OCI-LY1 (cell line): Measurements from ENCODE around the gene EMC8.

ENCODE experiments used
- H2AFZ ChIP-seq: fragments of 200-600 bp; sonication (generic), shearing (Covaris generic); 2 replicates; pipeline ENCODE4 v1.6.0; 2014; ENCODE audit warnings: antibody characterized with exemption, mild to moderate bottlenecking, low read length
- H3F3A ChIP-seq: fragments of 200-600 bp; sonication (generic), shearing (Covaris generic); 2 replicates; pipeline ENCODE4 v1.6.0; 2014; ENCODE audit warnings: mild to moderate bottlenecking, antibody characterized with exemption, low read length, moderate library complexity; ENCODE audit not compliant: insufficient read depth
- H3K27ac ChIP-seq: fragments of 200-600 bp; sonication (generic); 2 replicates; pipeline ENCODE4 v1.5.1; 2014; ENCODE audit warnings: low read length, mixed run types, mild to moderate bottlenecking, low read depth; ENCODE audit not compliant: poor library complexity, severe bottlenecking
- H3K27me3 ChIP-seq: fragments of 200-600 bp; sonication (generic); 2 replicates; pipeline ENCODE4 v1.6.0; 2014; ENCODE audit warnings: antibody characterized with exemption, mild to moderate bottlenecking, low read length, moderate library complexity; ENCODE audit not compliant: insufficient read depth
- H3K36me3 ChIP-seq: fragments of 200-600 bp; sonication (generic); 2 replicates; pipeline ENCODE4 v1.6.1; 2014; ENCODE audit warnings: mild to moderate bottlenecking, antibody characterized with exemption, low read length, moderate library complexity, mixed read lengths; ENCODE audit not compliant: insufficient read depth
- H3K4me1 ChIP-seq: fragments of 200-600 bp; sonication (generic); 2 replicates; pipeline ENCODE4 v1.5.1; 2014; ENCODE audit warnings: mild to moderate bottlenecking, low read length, moderate library complexity; ENCODE audit not compliant: insufficient read depth, severe bottlenecking
- H3K4me2 ChIP-seq: fragments of 200-600 bp; sonication (generic), shearing (Covaris generic); 2 replicates; pipeline ENCODE4 v1.6.1; 2014; ENCODE audit warnings: low read length
- H3K4me3 ChIP-seq: fragments of 200-600 bp; sonication (generic); 2 replicates; pipeline ENCODE4 v1.5.1; 2014; ENCODE audit warnings: low read length, low read depth, mild to moderate bottlenecking, mixed read lengths; ENCODE audit not compliant: poor library complexity, severe bottlenecking
- H3K79me2 ChIP-seq: fragments of 200-600 bp; shearing (Covaris generic); 2 replicates; pipeline ENCODE4 v1.6.1; 2016; ENCODE audit warnings: mixed run types, low read length, mixed read lengths; ENCODE audit not compliant: insufficient read depth
- H3K9ac ChIP-seq: fragments of 200-600 bp; sonication (generic), shearing (Covaris generic); 2 replicates; pipeline ENCODE4 v1.6.1; 2014; ENCODE audit warnings: mild to moderate bottlenecking, low read length, mixed read lengths
- H3K9me2 ChIP-seq: fragments of 200-600 bp; sonication (generic), shearing (Covaris generic); 2 replicates; pipeline ENCODE4 v1.6.1; 2014; ENCODE audit warnings: low read depth, mild to moderate bottlenecking, low read length, mixed read lengths
- H3K9me3 ChIP-seq: fragments of 200-600 bp; shearing (Covaris generic); 2 replicates; pipeline ENCODE4 v1.6.1; 2014; ENCODE audit warnings: low read length, mixed read lengths
- H4K20me1 ChIP-seq: fragments of 200-600 bp; sonication (generic), shearing (Covaris generic); 2 replicates; pipeline ENCODE4 v1.6.0; 2016; ENCODE audit warnings: mild to moderate bottlenecking, low read length; ENCODE audit not compliant: insufficient read depth
- EZH2 ChIP-seq: fragments of 200-600 bp; sonication (generic), shearing (Covaris generic); IDR thresholded peaks from 2 replicates; pipeline ENCODE4 v1.8.0; 2017; ENCODE audit warnings: borderline replicate concordance, mixed run types, mild to moderate bottlenecking, antibody characterized with exemption, low read length, moderate library complexity, mixed read lengths
- TF ChIP-seq, protein P1 (sequence below): fragments of 200-600 bp; sonication (generic), shearing (Covaris generic); IDR thresholded peaks from 2 replicates; pipeline ENCODE4 v1.5.1; 2017; ENCODE audit warnings: mild to moderate bottlenecking, antibody characterized with exemption, low read length, moderate library complexity, mixed read lengths

The EMC8 gene

GRCh38 chr16:85784813-85785212 is 14.5 kb downstream of the EMC8 start:
- Histone ChIP-seq H3K9ac (no peak overlapping the region), H3K27me3 (no peaks in the 10 kb centered on the region), H3K4me3 (no peak overlapping the region), H3K4me1 (no peaks in the 10 kb centered on the region), H3K27ac (no peak overlapping the region), H3K36me3 (peaks cover 58% of the 10 kb centered on the region), H4K20me1 (no peaks in the 10 kb centered on the region), H3K9me2 (no peaks in the 10 kb centered on the region), H3K9me3 (no peaks in the 10 kb centered on the region), H3K79me2 (no peaks in the 10 kb centered on the region), H3K4me2 (no peak overlapping the region), H3F3A (no peaks in the 10 kb centered on the region), H2AFZ (no peak overlapping the region)
- TF ChIP-seq EZH2 = no peak

DNA sequence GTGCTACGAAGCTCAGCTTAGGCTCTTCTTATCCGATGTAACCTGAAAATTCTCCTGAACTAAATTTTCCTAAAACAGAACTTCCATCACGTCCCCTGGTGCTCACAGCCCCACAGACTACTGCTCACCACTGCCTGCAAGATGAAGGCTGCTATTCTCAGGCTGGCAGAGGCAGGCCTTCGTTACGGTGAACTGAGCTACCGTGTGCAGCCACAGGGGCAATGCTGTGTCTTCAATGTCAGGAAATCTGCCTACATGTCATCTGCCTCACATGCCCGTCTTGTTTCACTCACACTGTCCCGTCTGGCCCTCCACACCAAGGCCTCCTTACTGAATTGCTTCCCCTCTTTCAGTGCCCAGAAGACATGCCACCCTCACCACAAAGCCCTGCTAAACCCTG is 15.9 kb downstream of the EMC8 start:
- Histone ChIP-seq H3K4me2 (no peak overlapping the region), H3K27me3 (no peaks in the 10 kb centered on the region), H4K20me1 (no peaks in the 10 kb centered on the region), H3K9ac (no peak overlapping the region), H3K4me3 (no peak overlapping the region), H3K4me1 (no peaks in the 10 kb centered on the region), H3F3A (no peaks in the 10 kb centered on the region), H3K79me2 (no peaks in the 10 kb centered on the region), H3K9me2 (no peaks in the 10 kb centered on the region), H3K9me3 (no peaks in the 10 kb centered on the region), H3K27ac (no peak overlapping the region), H2AFZ (no peak overlapping the region), H3K36me3 (peaks cover 62% of the 10 kb centered on the region)
- TF ChIP-seq, protein P1, sequence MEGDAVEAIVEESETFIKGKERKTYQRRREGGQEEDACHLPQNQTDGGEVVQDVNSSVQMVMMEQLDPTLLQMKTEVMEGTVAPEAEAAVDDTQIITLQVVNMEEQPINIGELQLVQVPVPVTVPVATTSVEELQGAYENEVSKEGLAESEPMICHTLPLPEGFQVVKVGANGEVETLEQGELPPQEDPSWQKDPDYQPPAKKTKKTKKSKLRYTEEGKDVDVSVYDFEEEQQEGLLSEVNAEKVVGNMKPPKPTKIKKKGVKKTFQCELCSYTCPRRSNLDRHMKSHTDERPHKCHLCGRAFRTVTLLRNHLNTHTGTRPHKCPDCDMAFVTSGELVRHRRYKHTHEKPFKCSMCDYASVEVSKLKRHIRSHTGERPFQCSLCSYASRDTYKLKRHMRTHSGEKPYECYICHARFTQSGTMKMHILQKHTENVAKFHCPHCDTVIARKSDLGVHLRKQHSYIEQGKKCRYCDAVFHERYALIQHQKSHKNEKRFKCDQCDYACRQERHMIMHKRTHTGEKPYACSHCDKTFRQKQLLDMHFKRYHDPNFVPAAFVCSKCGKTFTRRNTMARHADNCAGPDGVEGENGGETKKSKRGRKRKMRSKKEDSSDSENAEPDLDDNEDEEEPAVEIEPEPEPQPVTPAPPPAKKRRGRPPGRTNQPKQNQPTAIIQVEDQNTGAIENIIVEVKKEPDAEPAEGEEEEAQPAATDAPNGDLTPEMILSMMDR = 0 out of 2 replicates have a peak, but pooled peaks have one; percentile 5
- no peak for TF ChIP-seq EZH2

DNA sequence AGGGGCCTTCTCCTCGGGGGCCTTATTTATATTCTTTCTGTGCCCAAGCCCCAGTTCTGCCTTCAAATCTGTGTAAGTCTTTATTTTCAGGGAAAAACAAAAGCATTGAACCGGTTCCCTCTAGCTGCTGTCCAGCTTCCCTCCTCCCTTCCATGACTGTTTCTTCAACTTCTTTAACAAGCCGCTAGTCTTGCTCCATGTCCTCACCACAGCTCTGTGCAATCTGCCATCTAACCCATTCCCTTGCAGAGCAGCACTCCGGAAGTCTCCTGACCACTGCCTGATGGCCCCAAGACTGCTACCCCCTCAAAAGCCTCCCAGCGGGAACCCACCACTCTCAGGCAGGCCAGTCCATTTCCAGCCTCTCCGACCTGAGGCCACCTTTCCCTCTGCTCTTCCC is 16.9 kb downstream of the EMC8 start:
- H3K79me2 ChIP-seq = no peaks in the 10 kb centered on the region
- H4K20me1 ChIP-seq = no peaks in the 10 kb centered on the region
- H3F3A ChIP-seq = no peaks in the 10 kb centered on the region
- no peaks in the 10 kb centered on the region for H3K9me2 ChIP-seq
- H3K4me1 ChIP-seq = no peaks in the 10 kb centered on the region
- H3K27ac ChIP-seq = no peak overlapping the region
- TF ChIP-seq EZH2 = no peak
- TF ChIP-seq, protein P1 = no peak
- no peak overlapping the region for H3K4me2 ChIP-seq
- no peak overlapping the region for H2AFZ ChIP-seq
- no peak overlapping the region for H3K9ac ChIP-seq
- H3K27me3 ChIP-seq = no peaks in the 10 kb centered on the region
- no peak overlapping the region for H3K4me3 ChIP-seq
- H3K9me3 ChIP-seq = no peaks in the 10 kb centered on the region
- H3K36me3 ChIP-seq = peaks cover 63% of the 10 kb centered on the region

DNA sequence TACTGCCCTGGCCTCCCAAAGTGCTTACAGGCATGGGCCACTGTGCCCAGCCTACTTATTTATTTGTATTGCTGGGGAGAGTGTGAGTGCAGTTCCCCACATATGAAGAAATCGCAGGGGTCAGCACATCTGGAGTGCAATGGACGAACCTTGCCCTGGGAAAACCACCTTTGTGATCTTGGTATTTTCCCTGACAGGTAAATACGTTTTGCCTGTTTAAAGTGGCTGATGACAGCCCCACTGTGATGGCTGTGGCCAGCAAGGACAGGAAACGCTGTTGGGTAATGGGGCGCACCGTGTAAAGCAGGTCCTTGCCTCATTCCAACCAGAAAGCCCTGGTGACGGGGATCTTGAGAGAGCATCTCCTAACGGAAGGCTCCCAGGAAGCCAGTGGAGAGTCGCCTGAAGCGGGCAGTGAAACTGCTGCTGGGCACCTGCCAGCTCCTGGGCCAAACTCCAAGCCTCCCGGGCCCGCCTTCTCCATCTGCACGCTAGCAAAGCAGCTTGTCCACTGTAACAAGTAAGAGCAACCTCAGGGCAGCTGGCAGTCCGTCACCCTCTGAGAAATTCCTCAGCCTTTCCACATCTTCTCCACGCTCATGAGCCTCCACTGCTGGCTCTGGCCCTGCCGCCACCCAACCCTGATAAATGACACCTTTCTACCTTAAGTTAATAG is 17.5 kb downstream of the EMC8 start:
- no peak overlapping the region for H3K4me2 ChIP-seq
- H3K9me3 ChIP-seq = no peaks in the 10 kb centered on the region
- H3K4me1 ChIP-seq = no peaks in the 10 kb centered on the region
- no peak overlapping the region for H3K9ac ChIP-seq
- TF ChIP-seq EZH2 = no peak
- TF ChIP-seq, protein P1 = no peak
- no peaks in the 10 kb centered on the region for H3F3A ChIP-seq
- peaks cover 60% of the 10 kb centered on the region for H3K36me3 ChIP-seq
- H3K9me2 ChIP-seq = no peaks in the 10 kb centered on the region
- H3K4me3 ChIP-seq = no peak overlapping the region
- no peaks in the 10 kb centered on the region for H3K27me3 ChIP-seq
- H3K79me2 ChIP-seq = no peaks in the 10 kb centered on the region
- no peaks in the 10 kb centered on the region for H4K20me1 ChIP-seq
- no peak overlapping the region for H2AFZ ChIP-seq
- H3K27ac ChIP-seq = no peak overlapping the region
